GM21529 (cell line): ENCODE results near the gene SEL1L3.
"Not testable (repeated sequence)": the region's sequence is repeated elsewhere in the genome, so short reads cannot be mapped to it uniquely, and the experiment has no call there.

ENCODE experiments used
- ATAC-seq: cut with Tn5 transposase; IDR thresholded peaks from one replicate; pipeline ENCODE4 v1.9.1; 2021; ENCODE audit not compliant: unreplicated experiment

SEL1L3 gene

DNA sequence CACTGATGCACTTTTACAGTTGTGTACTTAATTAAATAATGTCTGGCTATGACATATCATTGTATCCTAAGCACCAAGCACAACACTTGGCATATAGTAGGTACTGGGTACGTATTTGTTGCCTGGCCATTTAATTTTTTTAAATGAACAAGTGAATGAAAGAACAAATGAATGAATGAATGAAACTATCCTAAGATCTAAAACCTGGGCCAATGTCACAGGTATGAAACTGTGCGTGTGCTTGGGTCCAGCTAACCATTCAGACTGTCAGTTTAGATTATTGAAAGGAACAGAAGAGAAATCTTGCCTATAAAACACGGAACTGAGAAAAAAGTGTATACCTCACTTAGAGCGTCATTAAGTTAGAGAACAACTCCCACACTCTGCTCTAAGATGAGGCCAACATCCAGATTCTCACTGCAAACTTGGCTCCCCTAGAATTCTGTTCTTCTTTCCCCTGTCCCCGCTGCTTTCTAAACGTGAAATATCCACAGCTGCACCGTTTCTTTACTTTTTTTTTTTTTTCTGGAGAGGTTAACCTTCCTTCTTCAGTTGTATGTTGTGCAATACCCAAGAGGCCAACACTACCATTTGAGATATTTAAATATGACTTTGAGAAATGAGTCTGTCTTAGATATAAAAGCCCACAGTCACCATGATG lies 17.3 kb upstream of the SEL1L3 start:
- peak; percentile 69 for ATAC-seq

DNA sequence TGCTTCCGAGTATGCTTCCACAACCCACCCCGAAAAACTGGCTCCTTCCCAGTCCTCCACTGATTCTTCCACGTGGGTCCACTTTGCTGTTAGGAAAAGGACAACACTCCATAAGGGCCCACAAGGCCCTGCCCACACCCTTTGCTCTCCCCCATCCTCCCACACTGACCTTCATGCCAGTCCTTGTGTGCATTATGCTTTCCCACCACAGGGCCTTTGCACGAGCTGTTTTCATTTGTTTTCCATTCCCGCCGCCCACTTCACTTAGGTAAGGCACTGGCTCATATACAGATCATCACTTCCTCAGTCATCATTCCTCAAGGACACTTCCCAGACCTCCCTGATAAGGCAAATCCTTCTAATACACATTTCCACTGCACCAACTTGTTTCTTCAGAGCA lies 16.8 kb upstream of the SEL1L3 start:
- ATAC-seq = no peak

DNA sequence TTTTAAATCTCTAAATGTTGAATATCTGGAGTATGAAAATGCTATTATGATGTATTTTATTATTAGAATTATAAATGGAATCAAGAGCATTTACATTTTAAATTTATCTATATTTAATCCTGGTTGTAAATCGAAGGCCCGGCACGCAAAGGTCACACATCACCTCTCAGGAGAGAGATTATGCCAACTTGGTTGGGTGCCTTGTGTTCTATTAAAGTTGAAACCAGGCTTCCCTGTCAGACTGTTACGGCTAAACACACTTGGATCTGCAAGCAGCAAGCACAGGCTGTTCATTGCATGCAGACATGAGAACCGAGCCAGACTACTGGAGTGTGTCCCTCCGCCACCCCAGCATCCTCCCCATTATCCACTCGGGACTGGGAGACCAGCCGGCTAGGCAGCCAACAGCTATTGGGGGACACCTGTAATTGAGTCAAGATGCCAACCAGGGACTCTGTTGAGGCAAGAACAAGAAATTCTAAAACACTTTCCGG lies 16.4 kb upstream of the SEL1L3 start:
- ATAC-seq = no peak

DNA sequence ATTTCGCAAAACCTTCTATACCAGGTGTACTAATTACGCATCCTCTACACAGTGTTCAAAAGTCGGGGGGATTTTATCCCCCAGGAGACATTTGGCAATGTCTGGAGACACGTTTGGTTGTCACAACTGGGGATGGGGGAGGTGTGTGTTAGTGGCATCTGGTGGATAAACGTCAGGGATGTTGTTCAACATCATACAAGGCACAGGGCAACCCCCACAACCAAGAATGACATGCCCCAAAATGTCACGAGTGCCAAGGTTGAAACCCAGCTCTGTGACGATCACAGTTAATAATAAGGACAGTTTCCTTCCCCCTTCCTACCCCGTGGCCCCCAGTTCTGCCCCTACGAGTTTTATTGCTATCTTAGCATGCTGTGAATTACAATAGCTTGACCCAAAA lies 15.9 kb upstream of the SEL1L3 start:
- ATAC-seq = no peak

DNA sequence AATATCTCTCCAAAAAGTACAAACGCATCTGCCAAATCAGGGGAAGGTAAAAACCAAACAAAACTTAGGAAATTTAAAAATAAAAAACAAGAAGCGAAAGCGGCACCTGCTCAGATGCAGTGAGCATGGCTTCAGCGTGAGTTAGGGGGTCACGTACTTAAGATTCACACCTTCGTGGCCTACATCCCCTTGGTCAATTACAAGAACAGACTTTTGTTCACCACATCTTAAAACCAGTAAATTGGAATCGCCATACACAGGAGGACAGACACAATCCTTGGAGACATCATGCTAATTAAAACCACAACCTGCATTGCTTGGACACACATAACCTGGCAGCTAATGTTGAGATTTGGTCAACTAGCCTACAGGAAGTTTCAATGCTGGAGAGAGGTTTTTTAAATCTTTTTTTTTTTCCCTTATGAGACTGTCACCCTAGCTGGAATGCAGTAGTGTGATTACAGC lies 12.5 kb upstream of the SEL1L3 start:
- peak; percentile 49 for ATAC-seq

DNA sequence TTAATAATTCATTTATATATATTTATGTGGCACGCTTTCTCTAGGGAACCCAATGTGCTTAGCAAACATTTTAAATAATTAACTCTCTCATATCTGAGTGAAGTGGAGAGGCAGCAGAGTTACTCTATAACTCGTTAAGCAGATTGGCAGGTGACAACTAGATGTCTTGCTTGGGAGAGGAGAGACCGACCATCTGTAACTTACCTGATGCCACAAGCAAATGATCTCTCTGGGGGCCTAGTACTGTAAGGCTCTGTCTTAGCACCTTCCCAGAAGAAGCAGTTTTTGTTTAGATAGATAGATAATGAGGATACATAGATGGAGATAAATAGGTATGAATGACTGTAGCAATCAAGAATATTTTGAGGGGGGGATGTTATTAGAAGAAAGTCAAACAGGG lies 11.9 kb upstream of the SEL1L3 start:
- peak; percentile 32 for ATAC-seq

DNA sequence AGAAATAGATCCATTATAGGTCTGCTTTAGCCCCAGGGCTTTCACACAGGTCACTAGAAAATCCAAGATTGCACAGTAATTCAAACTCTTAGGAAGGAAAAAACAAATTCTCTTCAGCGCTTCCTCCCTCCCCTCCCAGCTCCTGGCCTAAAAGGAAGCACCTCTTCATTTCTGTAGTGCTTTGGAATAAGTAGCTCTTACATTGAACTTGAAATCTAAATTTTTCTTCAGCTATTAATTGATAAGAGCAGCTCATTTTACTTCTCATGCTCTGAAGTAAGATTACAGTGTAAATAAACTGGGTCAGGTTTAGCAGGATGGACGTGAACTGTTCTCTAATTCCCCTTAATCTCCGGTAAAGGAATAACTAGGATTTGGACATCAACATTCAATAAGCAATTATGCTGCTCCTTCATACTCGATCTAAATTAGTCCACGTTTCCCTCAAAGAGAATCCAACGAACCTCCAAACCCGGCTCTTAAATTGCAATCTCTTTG lies 10.9 kb upstream of the SEL1L3 start:
- ATAC-seq = no peak

DNA sequence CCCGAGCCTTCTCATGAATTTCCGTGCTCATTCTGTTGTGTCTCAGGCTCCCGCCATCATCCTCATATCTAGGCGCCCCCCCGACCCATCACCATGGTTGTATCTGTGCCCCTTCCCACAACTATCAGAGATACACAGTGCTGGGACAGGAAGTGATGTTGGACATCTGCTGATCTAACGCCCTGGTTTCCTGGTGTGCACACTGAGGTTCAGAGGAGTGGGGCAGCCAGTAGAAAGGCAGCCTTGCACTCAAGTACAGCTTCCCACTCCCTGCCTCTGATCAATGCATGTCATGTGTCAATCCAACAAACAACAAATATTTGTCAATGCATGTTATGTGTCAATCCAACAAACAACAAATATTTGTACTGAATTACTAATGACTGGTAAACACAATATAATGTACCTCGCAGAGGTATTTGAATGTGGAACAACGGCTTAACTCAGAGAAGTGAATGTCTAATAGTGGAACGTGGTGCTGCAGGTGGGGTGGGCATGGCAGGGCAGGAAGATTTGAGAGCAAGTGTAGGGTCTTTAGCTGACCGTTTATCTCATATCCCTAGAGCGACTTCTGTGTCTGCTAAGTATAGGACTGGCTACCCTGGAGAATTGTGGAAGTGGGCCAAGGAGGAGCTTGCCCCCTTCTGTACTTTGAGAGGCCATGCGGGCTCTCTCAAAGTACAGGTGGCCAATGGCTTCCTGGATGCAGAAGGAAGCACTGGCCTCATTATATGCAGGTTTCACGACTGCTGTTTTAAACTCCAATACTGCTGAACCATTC lies 10.3 kb upstream of the SEL1L3 start:
- no peak for ATAC-seq

DNA sequence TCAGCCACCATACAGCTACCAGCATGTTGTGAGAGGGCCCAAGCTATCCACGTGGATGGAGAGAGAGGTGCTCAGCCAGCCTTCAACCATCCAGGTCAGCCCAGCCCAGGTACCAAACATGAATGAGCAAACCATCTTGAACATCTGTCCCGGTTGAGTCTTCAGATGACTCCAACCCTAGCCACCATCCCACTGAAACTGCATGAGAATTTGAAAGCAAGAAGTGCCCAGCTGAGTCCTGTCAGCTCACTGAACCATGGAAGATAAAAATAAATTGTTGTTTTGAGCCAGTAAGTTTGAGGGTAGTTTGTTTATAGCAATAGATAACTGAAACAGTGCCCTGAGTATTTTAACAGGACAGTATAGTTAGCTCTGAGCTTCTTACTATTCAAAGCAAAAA lies 7.3 kb upstream of the SEL1L3 start:
- ATAC-seq = peak; percentile 54

DNA sequence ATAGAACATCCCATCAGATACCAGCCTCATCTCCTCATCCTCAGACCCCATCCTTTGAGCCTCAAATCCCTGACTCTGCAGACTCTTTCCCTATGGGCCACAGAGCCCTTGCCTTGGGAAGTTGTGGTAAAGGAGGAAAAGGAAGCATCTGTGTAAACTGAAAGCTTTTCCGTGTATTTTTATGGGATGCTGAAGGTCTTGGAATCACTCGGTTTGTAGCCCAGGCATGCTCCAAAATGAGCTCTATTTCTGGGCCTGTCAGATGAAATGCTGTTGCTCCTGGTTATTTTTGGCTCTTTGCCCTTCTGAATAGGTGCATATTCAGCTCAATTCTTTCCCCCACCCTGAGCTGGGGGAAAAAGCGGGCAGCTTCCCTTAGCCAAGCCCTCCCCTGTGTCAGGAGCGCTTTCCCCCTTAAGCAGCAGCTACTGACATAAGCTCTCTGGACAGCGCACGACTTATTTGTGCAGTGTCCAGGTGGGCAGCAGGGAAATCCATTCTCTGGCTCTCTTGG lies 5.0 kb upstream of the SEL1L3 start:
- ATAC-seq = no peak

DNA sequence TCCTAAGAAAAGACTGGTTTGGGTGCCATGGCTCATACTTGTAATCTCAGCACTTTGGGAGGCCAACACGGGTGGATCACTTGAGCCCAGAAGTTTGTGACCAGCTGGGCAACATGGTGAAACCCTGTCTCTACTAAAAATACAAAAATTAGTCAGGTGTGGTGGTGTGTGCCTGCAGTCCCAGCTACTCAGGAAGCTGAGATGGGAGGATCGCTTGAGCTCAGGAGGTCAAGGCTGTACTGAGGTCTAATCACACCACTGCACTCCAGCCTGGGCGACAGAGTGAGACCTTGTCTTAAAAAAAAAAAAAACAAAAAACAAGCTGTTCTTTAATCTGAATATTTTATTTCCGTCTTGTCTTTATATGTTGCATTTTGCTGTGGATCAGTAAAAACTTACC lies 3.6 kb upstream of the SEL1L3 start:
- not testable (repeated sequence) for ATAC-seq

DNA sequence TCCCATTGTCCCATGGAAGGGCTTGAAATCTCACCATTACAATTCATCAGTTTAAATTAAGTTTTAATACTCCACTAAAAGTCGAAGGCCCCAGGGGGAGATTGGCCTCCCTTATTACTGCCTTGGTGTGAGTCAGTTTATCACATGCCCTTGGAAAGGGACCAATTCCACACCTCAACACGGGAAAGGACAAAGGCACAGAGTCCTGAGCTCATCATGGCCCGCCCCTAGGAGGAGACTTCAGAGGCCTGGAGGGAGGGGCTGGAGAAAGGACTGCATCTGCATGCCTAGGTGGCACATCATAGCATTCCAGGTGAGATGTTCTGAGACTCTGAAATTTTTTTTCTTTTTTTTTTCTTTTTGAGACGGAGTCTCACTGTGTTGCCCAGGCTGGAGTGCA lies 2.8 kb upstream of the SEL1L3 start:
- no peak for ATAC-seq

DNA sequence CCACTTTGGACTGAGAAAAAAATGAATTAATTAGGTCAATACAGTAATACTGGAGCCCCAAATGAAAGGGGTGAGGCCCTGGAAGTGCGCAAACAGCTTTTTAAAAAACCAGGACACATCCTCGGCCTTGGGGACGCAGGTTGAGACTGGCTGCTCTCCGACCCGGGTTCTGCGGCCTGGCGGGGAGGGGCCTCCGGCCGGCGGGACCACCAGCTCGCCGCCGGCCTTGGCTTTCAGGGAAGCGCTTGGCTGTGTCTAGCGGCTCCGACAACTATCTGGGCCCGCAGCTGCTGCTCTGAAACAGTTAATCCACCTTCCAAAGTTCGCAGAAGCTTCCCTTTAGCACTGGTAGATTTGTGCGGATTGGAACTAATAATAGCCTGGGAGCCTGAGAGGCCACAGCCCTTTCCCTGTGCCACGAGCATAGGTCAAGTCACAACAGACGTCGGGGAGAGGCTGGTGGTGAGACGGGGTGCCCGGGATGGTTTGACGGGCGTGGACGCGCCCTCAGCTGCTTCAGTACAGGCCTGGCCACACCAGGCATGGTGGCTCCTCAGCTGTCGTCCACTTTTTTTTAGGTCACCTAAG lies 1.1 kb upstream of the SEL1L3 start:
- no peak for ATAC-seq

DNA sequence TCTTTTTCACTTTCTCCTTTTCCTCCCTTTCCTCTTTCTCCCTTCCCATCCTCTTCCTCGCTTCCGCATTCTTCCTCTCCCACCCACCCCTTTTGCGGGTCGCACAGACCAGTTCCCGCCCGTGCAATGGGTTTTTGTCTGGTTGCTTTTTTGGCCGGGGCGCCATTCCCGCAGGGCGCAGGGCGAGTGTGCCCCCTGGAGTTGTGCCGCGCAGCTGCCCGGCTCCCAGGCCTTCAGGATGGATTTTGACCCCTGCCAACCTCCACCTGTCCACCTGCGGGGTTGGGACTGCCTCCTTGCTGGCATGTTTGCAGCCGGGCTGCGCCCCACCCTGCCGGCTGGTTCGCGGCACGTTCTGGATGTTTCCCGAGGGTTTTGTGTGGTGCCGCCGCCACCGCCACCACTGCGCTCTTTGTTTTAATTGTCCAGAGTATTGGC lies 578 bp upstream of the SEL1L3 start:
- ATAC-seq = no peak

DNA sequence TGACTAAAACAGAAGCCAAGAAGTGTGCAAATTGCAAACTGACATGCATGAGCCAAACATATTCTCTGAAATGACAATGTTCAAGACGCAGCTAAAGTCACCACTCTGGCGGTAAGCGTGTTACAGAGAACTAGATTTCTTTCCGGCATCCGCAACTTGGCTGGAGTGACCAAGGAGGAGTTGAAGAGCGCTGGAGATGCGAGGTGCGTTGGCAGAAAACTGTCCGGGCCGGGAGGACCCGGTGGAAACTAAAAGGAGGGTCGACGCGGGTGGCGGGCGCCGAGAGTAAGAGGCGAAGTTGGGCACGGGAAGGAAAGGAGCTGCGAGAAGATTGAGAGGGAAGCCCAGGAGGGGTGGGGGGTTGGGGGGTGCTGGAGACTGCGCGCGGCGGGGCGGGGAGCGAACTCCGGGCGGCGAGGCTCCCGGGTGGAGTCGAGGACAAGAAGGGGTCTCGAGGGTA lies 807 bp downstream of the SEL1L3 start:
- ATAC-seq = peak; percentile 17

DNA sequence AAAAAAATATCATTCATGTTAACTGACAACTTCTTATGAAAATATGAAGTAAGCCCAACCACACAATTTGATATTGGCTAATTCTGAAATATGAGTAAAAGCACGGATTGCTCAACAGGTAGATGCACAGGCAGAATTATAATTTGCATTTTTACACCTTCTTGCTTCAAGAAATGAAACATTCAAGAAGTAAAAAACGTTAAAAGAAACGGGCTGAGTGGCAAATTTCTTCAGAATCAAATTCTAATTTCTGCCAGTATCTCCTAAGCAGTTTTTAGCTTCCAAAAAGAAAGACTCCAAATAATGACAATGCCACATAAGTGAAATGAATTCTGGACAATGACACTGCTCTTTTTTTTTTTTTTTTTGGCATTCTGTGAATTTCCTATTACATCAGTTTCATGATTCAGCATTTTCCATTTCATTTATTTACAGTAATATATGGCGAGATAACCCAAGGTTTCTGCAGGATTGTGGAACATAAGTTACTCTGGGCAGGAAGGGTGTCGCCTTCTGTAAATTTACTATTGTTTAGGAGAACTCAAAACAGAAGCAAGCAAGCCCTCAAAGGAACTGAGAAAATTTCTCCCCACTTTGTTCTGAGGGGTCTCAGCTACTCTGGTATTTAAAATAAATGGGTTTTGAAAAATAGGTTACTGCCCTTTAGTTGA lies 1.4 kb downstream of the SEL1L3 start:
- ATAC-seq = no peak

DNA sequence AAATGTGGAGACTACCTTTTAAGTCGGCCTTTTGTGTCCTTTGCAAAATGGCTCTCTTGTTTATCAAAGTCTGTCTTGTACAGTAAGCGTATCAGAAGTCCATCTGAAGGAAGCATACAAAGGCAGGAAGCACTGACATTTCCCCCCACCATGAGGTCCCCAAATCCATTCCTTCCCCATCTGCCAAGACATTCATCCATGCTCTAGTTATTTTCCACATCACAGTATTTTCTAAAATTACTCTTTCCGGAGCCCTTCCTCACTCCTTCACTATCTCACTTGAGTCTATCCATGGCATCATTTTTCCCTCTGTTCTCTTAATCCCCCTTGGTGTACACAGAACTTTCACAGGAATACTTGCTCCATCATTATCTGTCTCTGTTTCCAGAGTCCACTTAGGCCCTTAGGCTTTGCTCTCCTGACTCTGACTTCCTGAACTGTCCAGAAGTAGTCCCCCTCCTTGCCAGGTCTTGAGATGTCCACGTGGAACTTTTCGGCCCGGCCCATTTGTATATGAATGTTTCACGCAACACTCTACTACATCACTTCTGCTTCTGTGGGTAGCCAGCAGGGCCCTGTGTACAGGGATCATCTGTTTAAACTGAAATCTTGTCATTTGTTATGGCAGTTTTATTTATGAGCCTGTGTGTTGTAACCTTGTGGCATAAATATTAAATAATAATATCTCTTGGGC lies 2.1 kb downstream of the SEL1L3 start:
- ATAC-seq = no peak

DNA sequence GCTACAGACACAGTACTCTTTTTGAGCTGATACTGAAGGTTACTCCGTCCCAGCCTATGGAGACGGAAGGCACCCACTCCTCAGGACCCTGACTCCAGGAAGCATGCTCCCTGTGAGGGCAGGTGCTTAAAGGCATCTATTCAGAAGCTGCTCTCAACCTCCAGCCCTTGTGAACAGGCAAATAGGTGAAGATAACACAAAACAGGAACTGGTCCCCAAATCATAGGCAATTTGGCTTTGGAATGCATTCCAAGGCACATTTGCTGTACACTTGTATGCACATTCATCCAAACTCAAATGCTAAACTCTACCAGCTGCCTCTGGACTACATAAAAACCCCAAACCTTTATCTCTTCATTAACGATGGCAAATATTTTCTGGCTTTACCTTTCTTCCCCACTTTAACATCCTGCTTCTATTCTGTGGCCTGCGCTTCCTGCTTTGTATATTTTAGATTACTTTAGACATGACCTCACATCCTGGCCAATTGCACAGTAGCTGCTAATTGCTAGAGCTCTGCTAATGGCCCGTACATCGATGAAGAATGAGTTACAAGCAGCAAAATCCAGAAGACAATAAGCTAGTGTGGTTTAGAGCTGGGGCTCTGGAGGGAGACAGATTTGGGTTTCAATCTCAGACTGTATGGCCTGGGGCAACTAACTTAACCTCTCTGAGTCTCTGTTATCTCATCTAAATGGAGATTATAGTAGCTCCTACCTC lies 3.2 kb downstream of the SEL1L3 start:
- ATAC-seq = peak; percentile 46

DNA sequence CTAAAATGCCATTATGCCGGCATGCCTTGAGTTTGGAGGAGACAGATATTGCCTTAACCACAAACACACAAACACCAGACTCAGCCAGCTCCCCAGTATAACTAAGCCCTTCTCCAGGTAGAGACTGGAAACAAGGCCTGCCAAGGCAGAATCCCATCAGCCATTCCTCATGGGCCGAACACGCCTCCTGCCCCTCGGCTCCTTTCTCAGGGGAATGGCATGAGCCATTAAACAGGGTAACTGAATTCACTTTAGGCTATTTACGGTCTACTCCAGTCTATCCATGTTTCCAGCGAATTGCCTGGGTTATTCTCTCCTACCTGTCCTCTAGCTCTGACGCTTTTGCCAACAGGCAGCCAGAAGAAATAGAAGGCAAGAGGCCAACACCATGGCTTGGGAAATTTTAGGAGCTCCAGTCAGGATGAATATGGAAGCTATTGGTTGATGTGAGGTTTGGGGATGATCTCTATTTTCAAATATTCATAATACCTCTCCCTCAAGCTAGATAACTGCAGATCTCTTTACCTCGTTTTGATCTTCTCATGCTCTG lies 4.9 kb downstream of the SEL1L3 start:
- no peak for ATAC-seq
